HG02973 (cell line): Measurements from ENCODE around the gene PPP2R3B.
"Not testable (repeated sequence)": the region's sequence is repeated elsewhere in the genome, so short reads cannot be mapped to it uniquely, and the experiment has no call there.

Experiments
- ATAC-seq: cut with Tn5 transposase; IDR thresholded peaks from one replicate; pipeline ENCODE4 v1.9.1; 2021; ENCODE audit warnings: moderate library complexity; ENCODE audit not compliant: unreplicated experiment

PPP2R3B gene

DNA sequence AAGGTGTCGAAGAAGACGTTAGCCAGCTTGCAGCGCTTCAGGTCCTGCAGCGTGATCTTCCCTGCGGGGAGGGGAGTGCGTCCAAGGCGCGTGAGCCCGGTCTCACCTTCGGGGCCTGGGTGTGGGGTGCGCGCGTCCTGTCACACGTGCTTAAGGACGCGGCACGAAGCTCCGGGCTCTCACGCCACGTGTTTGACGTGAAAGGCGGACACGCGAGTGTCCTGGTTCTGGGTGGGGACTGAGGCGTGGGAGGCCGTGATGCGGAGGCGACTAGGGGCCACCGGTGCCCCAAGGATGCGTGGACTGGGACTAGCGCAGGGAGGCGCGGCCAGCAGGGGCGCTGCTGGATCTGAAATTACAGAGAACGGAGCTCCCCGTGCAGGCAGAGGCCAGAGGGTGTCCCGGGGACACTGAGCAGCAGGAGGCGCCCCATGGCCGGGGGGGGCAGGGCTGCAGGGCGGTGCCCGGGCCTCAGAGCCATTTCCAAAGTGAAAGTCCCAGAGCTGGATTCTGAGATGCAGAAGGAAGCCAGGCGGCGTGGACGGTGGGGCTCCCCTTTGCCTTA, 47.8 kb downstream of the PPP2R3B start:
- no peak for ATAC-seq

DNA sequence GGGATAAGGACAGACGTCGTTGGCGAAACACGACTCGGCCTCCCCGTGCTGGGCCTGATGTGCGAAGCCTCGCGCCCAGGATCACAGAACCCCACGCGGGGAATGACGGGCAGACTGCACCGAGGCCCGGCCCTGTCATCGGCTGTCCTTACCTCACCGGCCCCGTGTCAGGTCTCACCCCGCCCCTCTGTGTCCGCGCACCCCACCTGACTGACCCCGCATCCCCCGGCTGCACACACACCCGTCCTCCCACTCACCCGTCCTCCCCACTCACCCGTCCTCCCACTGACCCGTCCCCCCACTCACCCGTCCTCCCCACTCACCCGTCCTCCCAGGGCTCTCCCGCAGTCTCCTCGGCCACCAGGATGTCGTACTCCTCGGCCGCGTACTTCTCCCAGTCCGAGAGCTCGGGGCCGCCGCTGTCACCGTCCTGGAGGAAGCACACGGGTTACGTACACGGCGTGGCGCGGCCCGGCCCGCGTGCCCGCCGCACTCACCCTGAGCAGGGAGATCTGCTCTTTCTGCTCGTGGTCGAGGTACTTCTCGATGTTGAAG, 48.3 kb downstream of the PPP2R3B start:
- no peak for ATAC-seq

DNA sequence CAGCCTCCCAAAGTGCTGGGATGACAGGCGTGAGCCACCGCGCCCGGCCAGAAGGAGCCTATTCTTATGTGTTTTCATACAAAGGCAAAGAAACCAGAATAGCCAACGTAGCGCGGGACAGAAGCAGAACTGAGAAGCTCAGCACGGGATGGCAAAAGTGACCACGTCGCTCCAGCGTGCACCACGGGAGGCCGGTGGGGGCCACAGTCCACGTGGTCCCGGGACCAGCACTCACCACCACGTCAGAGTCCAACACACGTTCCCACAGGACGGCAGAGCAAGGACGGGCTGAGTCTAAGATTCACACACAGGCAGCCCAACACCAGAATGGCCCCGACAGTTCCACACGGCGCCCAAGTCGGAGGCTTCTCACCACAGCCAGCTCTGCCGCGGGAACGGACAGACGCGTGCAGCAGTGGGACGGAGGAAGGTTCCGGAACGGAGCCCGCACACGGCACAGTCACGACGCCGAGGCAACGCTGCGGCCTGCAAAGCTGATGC, 49.3 kb downstream of the PPP2R3B start:
- no peak for ATAC-seq

DNA sequence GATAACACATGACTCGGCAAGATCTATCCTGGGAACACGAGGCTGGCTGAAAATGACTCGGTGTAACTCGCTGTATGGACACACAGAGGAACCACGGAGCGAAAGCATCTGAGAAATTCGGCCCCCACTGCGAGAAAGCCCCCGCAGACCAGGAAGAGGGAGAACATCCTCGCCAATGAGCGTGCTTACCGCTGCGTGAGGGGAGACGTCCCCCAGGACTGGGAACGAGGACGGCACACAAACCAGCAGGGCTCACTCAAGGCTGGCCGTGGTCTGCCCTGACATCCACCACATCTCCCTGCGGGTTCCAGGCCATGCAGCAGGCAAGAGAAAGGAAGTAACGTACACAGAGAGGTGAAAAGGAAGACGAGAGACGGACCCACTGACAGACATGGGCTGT, 50.5 kb downstream of the PPP2R3B start:
- ATAC-seq = no peak

DNA sequence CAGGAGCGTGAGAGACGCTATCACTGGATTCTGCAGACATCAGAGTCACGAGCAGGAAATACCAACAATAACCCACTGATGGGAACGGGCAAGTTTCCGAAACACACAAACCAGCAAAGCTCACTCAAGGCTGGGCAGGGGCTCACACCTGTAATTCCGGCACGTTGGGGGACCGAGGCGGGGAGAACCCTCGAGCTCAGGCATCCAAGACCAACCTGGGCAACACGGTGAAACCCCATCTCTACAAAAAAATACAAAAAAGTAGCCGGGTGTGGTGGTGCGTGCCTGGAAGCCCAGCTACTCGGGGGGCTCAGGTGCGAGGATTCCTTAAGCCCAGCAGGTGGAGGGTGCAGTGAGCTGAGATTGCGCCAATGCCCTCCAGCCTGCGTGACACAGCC, 51.0 kb downstream of the PPP2R3B start:
- no peak for ATAC-seq

DNA sequence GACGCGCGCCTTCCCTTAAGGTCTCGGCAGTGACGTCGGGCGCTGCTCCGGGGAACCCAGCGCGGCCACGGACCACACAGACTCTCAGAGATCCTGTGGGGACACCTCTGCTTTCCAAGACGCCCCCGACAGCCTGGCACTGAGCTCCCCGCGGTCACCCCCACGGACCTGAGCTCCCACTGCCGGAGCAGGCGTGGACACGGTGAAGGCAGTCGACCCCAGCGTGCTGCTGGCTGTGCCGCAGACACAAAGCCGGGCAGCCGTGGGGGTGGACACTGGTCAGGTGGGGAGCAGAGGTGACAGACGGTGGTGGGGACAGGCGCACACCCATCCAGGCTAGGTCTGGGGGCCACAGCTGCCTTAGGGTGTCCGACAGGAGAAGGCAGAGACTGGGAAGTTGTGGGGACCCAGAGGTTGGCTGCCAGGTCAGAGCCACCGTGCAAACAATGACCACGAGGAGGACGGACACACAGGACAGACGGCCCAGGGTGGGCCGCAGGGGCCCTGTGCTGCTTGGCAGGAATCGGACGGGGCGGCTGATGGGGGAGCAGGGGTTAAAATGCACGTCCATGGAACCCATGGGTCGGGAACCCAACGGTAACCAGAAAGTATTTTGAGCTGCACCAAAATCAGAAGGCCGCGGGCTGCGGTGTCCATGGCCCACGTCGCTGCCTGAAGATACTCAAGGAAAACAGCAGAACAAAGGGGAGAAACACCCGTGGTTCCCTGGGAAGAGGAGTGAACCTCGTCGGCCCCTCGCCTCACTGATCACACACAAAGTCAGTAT, 51.5 kb downstream of the PPP2R3B start:
- ATAC-seq = no peak

DNA sequence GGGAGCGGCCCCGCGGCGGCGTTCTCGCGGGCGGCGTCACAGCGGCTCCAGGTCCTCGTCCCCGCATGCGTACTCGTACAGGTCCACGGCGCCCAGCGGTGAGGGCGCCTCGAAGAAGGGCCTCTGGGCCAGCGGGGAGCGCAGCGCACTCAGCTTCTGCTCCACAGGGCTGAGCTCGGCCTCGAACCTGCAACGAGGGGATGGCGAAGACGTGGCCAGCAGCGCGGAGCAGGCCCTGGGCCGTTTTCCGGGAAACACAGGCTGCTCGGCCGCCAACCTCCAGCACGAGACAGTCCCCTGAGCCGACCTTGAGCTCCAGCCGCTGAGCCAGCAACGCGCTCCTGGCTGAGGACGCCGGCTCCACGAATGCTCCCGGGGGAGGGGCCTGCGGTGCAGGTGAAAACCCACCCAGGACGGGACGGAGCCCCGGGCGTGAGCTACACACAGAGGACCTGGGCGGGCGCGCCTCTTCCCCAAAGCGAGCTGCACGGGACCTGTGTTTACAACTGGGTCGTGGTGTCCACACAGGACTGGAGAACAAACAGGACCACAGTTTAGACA, 52.3 kb downstream of the PPP2R3B start:
- no peak for ATAC-seq

DNA sequence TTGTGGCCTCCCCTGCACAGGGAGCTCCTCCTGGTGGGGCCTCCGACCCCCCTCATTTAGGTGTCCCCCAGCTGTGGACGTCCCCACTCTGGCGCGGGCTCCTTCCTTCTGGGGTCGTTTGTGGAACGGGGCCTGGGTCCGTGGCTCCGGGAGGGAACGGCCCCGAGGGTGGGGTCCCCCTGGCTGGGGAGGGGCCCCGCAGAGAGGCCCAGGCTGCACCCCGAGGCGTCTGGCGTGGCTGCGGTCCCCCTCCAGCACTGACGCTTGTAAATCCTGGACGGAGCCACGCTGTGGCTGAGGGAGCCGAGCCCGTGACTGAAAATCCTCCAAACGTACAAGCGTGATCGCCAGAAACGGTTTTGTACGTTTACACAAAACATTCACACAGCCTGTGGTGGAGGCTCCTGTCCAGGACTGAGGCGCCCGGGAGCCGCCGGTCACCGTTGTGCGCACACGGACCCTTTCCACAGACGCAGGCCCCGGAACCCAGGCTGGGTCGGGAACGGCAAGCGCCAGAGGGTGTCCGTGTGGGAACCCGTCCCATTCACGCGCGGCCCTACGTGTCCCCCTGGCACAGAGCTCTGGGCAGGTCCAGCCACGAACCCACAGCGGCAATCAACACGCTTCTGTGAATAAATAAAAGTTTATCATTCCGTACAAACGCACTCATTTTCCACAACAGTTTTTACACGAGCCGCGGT, 52.9 kb downstream of the PPP2R3B start:
- no peak for ATAC-seq

DNA sequence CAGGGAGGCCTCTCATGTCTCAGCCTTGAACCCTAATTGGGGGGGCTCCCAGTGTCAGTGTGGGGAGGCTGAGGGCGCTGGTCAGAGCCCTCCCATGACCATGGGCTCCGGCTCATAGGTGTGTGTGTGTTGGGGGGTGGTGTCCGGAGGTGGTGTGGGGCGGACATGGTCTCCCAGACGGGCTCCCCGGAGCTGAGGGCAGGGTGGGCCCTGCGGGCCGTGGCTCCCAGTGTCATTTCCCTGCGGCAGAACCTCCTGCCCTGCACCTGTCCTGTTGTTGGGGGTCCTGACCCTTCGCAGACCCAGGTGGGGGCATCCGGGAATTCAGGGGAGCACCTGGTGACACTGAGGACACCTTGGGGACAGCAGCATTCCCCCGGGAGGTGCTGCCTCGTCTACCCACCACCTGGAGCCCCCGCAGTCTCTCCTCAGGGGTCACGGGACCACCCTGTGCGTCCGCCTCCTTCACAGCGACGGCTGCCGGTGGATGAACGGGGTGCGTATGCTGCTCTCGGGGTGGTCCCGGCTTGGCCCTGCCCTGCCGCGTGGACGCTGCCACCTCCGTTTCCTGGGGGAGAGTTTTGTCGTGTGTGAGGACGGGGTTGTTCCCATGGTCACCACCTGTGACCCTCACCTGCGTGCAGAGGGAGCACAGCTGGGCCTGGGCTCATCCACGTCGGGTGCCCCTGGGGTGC, 53.6 kb downstream of the PPP2R3B start:
- ATAC-seq = no peak

DNA sequence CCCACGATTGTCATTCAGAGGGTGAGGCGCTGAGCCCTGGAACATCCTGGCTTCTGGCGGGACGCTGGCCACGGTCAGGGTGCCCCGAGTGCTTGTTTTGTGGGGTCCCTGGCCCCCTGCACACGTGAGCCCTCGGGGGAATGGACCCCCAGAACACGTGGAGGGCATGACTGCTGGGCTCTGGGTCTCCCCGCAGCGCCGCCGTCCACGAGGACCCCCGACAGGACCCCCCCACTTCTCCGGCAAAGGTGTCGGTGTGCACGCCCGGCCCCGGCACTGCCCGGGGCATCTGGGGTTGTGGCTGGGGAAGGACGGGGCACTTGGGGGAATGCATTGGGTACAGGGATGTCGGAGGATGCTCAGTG, 54.2 kb downstream of the PPP2R3B start:
- no peak for ATAC-seq

DNA sequence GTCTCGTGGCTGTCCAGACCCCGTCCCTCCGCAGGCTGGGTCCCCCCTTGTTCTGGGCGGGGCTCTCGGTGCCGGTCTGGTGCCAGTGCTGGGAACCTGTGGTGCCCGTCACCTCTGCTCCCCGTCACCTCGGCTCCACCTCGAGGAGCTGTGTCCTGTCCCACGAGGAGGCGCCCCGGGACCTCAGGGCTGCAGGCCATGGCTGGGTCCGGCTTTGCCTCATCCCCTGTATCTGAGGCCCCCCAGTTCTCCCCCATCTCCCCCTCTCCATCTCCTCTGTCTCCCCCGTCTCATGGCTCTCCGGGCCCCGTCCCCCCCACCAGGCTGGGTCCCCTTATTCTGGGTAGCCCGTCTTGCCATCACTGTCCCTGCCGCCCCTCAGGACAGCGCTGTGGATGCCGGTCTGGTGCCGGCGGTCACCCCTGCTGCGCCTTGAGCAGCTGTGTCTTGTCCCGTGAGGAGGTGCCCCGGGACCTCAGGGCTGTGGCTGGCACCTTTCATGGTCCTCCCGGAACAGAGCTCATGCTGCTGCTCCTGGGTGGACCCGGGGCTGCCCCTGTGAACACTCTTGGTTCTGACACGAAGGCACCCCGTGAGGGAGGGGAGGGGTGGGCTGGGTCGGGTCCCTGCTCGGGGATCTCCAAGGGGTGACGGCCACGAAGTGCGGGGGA, 54.7 kb downstream of the PPP2R3B start:
- ATAC-seq = no peak

DNA sequence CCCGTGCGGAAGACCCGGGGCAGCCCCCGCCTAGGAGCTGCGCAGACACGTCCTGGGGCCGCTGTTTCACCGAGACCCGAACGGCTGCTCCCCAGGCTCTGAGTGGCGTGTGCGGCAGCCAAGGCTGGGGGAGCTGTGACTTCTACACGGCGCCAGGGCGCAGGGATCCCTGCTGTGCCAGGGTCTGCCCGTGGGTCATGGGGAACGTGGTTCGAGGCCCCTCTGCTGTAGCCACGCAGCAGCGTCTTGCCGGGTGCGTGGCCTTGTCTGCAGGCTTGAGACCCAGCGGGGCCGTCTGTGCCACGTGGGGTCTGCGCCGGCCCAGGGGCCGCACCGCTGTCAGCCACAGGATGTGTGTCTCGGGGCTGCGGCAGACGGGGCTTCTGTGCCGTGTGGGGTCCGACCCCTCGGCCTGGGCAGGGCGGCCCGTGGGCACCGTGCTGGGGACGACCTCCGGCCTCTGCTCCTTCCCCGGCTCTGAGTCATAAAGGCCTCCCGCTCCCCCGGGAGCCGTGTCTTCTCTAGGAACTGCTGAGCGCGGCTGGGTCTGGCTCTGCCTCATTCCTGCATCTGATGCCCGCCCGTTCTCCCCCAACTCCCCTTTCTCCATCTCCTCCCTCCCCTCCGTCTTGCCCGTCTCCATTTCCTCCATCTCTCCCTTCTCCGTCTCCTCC, 55.4 kb downstream of the PPP2R3B start:
- ATAC-seq = no peak

DNA sequence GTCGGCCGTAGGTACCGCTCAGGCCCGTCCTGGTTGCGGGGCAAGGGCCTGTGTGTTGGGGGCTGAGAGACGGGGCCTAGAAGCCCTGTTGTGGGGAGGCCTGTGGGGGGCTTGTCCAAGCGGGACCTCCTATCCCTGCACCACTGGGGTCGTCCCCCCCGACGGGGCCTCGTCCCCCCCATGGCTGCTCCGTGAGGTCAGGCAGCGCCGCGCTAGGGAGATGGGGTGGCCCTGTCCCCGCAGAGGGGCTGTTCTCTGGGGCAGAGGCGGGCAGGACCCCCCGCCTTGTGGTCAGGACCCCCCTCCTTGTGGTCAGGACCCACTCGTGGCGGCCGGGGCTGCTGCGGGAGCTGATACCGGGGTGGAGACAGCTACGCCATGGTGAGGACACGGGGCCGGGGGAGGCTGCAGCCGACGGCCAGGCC, 56.0 kb downstream of the PPP2R3B start:
- ATAC-seq = no peak

DNA sequence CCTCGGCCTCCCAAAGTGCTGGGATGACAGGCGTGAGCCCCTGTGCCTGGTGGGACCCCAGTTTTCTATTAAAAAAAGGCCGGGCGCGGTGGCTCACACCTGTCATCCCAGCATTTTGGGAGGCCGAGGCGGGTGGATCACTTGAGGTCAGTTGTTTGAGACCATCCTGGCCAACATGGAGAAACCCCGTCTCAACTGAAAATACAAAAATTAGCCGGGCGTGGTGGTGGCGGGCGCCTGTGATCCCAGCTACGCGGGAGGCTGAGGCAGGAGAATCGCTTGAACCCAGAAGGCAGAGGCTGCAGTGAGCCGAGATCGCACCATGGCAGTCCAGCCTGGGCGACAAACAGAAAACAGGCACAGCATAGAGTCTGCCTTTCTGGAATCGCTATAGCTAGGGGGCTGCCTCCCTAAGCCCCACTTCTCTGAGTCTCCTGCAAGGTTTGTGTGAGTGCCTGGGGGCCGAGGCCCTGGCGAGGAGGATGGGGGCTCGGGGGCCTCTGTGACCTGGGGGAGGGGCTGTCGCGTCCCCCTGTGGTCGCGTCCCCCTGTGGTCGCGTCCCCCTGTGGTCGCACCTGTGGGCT, 56.5 kb downstream of the PPP2R3B start:
- ATAC-seq = not testable (repeated sequence)

DNA sequence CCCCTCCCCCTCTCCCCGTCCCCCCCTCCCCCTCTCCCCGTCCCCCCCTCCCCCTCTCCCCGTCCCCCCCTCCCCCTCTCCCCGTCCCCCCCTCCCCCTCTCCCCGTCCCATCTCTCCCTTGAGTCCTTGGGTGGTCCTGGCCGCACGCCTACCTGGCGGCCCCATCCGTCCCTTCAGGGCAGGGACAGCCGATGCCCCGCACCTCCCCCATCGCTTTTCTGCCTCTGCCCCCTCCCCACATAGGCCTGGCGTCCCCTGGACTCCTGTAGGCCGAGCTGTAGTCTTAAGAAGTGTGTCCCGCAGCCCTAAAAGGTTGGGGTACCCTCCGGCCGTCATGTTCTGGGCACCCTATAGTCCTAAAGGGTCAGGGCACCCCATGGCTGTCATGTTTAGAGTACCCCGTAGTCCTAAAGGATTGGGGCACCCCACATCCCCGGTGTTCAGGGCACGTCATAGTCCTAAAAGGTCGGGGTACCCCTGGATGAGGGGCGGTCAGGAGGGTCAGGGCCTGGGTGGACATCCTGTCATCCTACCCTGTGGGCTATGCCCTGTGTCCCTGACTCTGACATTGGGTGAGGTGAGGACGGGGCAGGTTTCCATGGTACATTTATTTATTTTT, 57.3 kb downstream of the PPP2R3B start:
- ATAC-seq = no peak

DNA sequence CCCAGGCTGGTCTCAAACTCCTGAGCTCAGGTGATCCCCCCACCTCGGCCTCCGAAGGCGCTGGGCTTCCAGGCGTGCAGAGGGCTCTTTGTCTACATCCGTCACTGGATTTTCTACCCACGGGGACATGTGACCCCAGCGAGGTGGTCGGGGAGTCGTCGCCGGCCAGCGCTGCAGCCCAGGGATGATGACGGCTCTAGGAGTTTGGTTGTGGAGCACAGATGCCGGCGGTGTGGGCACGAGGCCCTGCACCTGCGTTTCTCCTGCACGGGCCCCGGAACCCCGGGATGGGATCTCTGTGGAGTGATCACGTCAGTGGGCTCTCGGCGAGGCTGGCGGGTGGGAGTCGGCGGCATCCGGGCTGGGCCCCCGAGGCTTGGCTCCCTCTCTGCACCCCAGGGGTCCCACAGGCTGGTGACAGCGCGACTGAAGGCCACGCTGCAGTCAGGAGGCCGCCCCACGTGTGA, 59.0 kb downstream of the PPP2R3B start:
- ATAC-seq = no peak

DNA sequence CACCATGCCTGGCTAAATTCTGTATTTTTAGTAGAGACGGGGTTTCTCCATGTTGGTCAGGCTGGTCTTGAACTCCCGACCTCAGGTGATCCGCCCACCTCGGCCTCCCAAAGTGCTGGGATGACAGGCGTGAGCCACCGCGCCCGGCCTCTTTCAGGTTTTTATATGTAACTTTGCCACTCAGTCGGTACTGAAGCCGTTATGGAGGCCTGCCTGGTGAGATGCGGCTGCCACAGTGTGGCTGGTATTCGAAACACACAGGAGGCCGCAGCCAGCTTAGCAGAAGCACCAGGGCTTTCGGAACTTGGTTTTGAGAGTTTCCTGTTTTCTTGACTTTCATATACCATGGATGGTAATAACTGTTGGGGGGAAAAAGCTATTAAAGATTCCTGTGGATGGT, 62.0 kb downstream of the PPP2R3B start:
- not testable (repeated sequence) for ATAC-seq

DNA sequence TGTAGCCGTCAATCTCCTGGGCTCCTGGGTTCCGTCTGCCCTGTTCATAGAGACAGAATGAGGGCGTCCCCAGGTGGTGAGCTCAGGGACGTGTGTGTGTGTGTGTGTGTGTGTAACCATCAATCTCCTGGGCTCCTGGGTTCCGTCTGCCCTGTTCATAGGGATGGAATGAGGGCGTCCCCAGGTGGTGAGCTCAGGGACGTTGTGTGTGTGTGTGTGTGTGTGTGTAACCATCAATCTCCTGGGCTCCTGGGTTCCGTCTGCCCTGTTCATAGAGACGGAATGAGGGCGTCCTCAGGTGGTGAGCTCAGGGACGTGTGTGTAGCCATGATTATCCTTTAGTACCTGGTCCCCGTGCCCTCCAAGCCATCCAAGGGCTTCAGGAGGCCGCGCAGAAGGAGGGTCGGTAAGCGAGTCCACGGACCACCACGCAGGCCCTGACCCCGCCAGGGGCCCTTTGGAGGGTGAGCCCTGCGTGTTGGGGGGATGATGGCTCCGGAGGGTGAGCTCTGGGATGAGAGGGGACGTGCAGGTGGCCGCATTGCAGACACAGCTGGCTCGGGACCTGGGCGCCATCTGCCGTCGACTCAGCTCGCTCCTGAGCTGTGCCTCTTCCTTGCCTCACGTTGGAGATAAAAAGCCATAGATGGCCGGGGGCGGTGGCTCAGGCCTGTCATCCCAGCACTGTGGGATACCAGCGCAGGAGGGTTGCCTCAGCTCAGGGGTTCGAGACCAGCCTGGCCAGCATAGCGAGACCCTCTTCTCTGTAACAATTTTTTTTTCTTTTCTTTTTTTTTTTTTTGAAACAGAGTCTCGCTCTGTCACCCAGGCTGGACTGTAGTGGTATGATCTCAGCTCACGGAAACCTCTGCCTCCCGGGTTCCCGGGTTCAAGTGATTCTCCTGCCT, 62.7 kb downstream of the PPP2R3B start:
- no peak for ATAC-seq
